ENCODE measurements around the gene RGL4. TPM values are rescaled to one million over a fixed set of nuclear protein-coding genes. Genes with fewer than 3 reads are reported as not detected.

The RGL4 gene
- total RNA-seq, 2 donors from 2014 or later = 0.91 TPM; not detected in 1

GRCh38 chr22:23744001-23744400, 53.2 kb downstream of the RGL4 start:
- TF ChIP-seq POLR2A (IDR thresholded peaks at IDR 0.05) = no peak
- no peak for TF ChIP-seq CTCF (IDR thresholded peaks at IDR 0.05)
- no peak for TF ChIP-seq POLR2AphosphoS5 (IDR thresholded peaks at IDR 0.05)
- WGBS = 96% methylated on average over 13 of the region's 13 CpGs
- no peaks in the 10 kb centered on the region for H3K4me1 ChIP-seq (replicated peaks)
- no peak for DNase-seq (ENCODE audit: low spot score)
- intact Hi-C loops (cut with DNase I) = no loop called here
- no peak overlapping the region for H3K4me3 ChIP-seq
- H3K9me3 ChIP-seq = no peaks in the 10 kb centered on the region
- no peaks in the 10 kb centered on the region for H3K27me3 ChIP-seq (replicated peaks; ENCODE audit: insufficient read depth)
- peaks cover 9 to 19% of the 10 kb centered on the region in 2 donors for H3K36me3 ChIP-seq
- no peak overlapping the region for H3K27ac ChIP-seq

GRCh38 chr22:23744485-23744884, 53.7 kb downstream of the RGL4 start:
- no peaks in the 10 kb centered on the region for H3K4me1 ChIP-seq (replicated peaks)
- DNase-seq (ENCODE audit: low spot score) = no peak
- no peaks in the 10 kb centered on the region for H3K9me3 ChIP-seq
- no peak overlapping the region for H3K4me3 ChIP-seq
- no peak overlapping the region for H3K27ac ChIP-seq
- no peak for TF ChIP-seq POLR2A (IDR thresholded peaks at IDR 0.05)
- TF ChIP-seq CTCF (IDR thresholded peaks at IDR 0.05) = no peak
- TF ChIP-seq POLR2AphosphoS5 (IDR thresholded peaks at IDR 0.05) = no peak
- intact Hi-C loops (cut with DNase I) = no loop called here
- H3K36me3 ChIP-seq = peaks cover 9 to 19% of the 10 kb centered on the region in 2 donors
- H3K27me3 ChIP-seq (replicated peaks; ENCODE audit: insufficient read depth) = no peaks in the 10 kb centered on the region
- 96% methylated on average over 14 of the region's 14 CpGs for WGBS

GRCh38 chr22:23745791-23746190, 55.0 kb downstream of the RGL4 start:
- no peak overlapping the region for H3K4me3 ChIP-seq
- no peak for DNase-seq (ENCODE audit: low spot score)
- H3K4me1 ChIP-seq (replicated peaks) = no peaks in the 10 kb centered on the region
- no peak overlapping the region for H3K27ac ChIP-seq
- no peaks in the 10 kb centered on the region for H3K27me3 ChIP-seq (replicated peaks; ENCODE audit: insufficient read depth)
- intact Hi-C loops (cut with DNase I) = no loop called here
- peaks cover 9 to 19% of the 10 kb centered on the region in 2 donors for H3K36me3 ChIP-seq
- TF ChIP-seq CTCF (IDR thresholded peaks at IDR 0.05) (no peak), POLR2AphosphoS5 (IDR thresholded peaks at IDR 0.05) (no peak), POLR2A (IDR thresholded peaks at IDR 0.05) (no peak)
- no peaks in the 10 kb centered on the region for H3K9me3 ChIP-seq
- 75% methylated on average over 6 of the region's 6 CpGs for WGBS

Other genes with a start within 250 kb of the RGL4 start
- gene IGLL1, start 110.7 kb upstream of the RGL4 start, total RNA-seq = under 1 TPM in 1 of 2 donors, not detected in 1; 0.85 TPM
- 1 to 10 TPM in 1 of 2 donors, not detected in 1; 2.8 TPM for gene DRICH1, start 58.7 kb upstream of the RGL4 start, total RNA-seq
- 1 to 10 TPM; 5.2 to 8.1 TPM for gene ZNF70, start 60.1 kb downstream of the RGL4 start, total RNA-seq
- gene VPREB3, start 63.4 kb downstream of the RGL4 start, total RNA-seq = not detected
- not detected for gene C22orf15, start 72.0 kb downstream of the RGL4 start, total RNA-seq
- 10 to 100 TPM; 17.3 to 59.3 TPM for gene CHCHD10, start 77.0 kb downstream of the RGL4 start, total RNA-seq
- 10 to 100 TPM in 1 of 2 donors, 1 to 10 TPM in 1; 6.3 to 26.6 TPM for gene MMP11, start 81.8 kb downstream of the RGL4 start, total RNA-seq
- 100 to 1,000 TPM in 1 of 2 donors, 10 to 100 TPM in 1; 77.2 to 136 TPM for gene SMARCB1, start 96.0 kb downstream of the RGL4 start, total RNA-seq
- 1 to 10 TPM in 1 of 2 donors, not detected in 1; 6.9 TPM for gene DERL3, start 148.0 kb downstream of the RGL4 start, total RNA-seq
- 10 to 100 TPM; 15.1 to 27.0 TPM for gene SLC2A11, start 166.9 kb downstream of the RGL4 start, total RNA-seq
- gene MIF, start 203.4 kb downstream of the RGL4 start, total RNA-seq = 100 to 1,000 TPM; 501 to 587 TPM